Esophagus squamous epithelium (tissue), 5 donors: ENCODE data around the gene ITGA11. TPM values are rescaled to one million over a fixed set of nuclear protein-coding genes. Genes with fewer than 3 reads are reported as not detected.

Source experiments
- DNase-seq: peaks from one replicate; lab custom pipeline; 2025; lab: John Stamatoyannopoulos, UW
- H3K27ac ChIP-seq, 4 donors: fragments of 200-600 bp; sonication (generic); one replicate each; pipeline ENCODE4 v1.5.1; 2016 to 2019; ENCODE audit warnings: mild to moderate bottlenecking in 1 of 4
- H3K27me3 ChIP-seq, 4 donors: fragments of 200-600 bp; sonication (generic); 1 replicate in 3 of 4; 2 replicates in 1 of 4; pipeline versions ENCODE4 v1.5.1 to v1.6.0; 2017 to 2021; ENCODE audit warnings: antibody characterized with exemption in 1 of 4
- H3K36me3 ChIP-seq, 3 donors: fragments of 200-600 bp; sonication (generic); one replicate each; pipeline ENCODE4 v1.5.1; 2016 to 2019
- H3K4me1 ChIP-seq, 3 donors: fragments of 200-600 bp; sonication (generic); one replicate each; pipeline ENCODE4 v1.5.1; 2017 to 2019
- H3K4me3 ChIP-seq, 4 donors: fragments of 200-600 bp; sonication (generic); 1 replicate in 3 of 4; 2 replicates in 1 of 4; pipeline ENCODE4 v1.5.1; 2016 to 2019; ENCODE audit warnings: mild to moderate bottlenecking in 2 of 4, moderate library complexity in 1 of 4
- H3K9me3 ChIP-seq, 3 donors: fragments of 200-600 bp; sonication (generic); one replicate each; pipeline ENCODE4 v1.5.1; 2016 to 2019
- CTCF ChIP-seq, 6 experiments: fragments of 450-650 bp in 4 of 6; fragments of 200-600 bp in 2 of 6; sonication (generic) in 2 of 6; IDR thresholded peaks; one replicate each; pipeline ENCODE4 v1.5.1; 2016 to 2019; ENCODE audit warnings: antibody characterized with exemption in 6 of 6, mild to moderate bottlenecking in 4 of 6, moderate library complexity in 4 of 6
- POLR2A ChIP-seq, 4 donors: fragments of 450-650 bp; IDR thresholded peaks; one replicate each; pipeline ENCODE4 v1.6.1; 2017; ENCODE audit warnings: antibody characterized with exemption in 4 of 4, mild to moderate bottlenecking in 4 of 4, moderate library complexity in 3 of 4
- WGBS, 2 donors: methylation state at CpG; one replicate each; pipeline ENCODE4 v1.1.5; 2018; 5-methylcytosine and 5-hydroxymethylcytosine counted together
- intact Hi-C: fragments of 100-400 bp; cut with DNase I; formaldehyde crosslinking; loops from one replicate; pipeline ENCODE4 v1.15.0; 2022
- total RNA-seq, 4 donors: library from RNA; depleted of rRNA; stranded (reverse); fragments of >200 nt; gene quantifications; one replicate each; pipeline ENCODE4 v1.1.0, GENCODE V29; 2016
- donor health status: DM: yes; HTN: yes; CAD: no.

The ITGA11 gene
- total RNA-seq, 4 donors from 2014 or later, result 0.19 to 2.9 (median 0.81) TPM

GRCh38 chr15:68478853-68479252, 46.9 kb upstream of the ITGA11 start:
- intact Hi-C loops, result no loop called here
- TF ChIP-seq CTCF (IDR thresholded peaks at IDR 0.05) (no peak), POLR2A (IDR thresholded peaks at IDR 0.05) (no peak)
- peaks cover 0 to 5% (median 0%) of the 10 kb centered on the region in 3 donors for H3K4me1 ChIP-seq
- peaks cover 0 to 20% (median 0%) of the 10 kb centered on the region in 4 donors for H3K27me3 ChIP-seq
- DNase-seq, result no peak
- H3K4me3 ChIP-seq, result no peak overlapping the region
- WGBS, 2 donors, result 60 to 93% methylated on average over 2 to 4 of the region's 4 CpGs
- H3K27ac ChIP-seq, result peak overlapping the region in 2 of 4 donors; percentile 43
- no peaks in the 10 kb centered on the region for H3K9me3 ChIP-seq
- no peaks in the 10 kb centered on the region for H3K36me3 ChIP-seq

- no peak for TF ChIP-seq CTCF (IDR thresholded peaks at IDR 0.05)
- TF ChIP-seq POLR2A (IDR thresholded peaks at IDR 0.05), result no peak
- no peak overlapping the region for H3K4me3 ChIP-seq
- intact Hi-C loops, result no loop called here
- peaks cover 0 to 22% (median 0%) of the 10 kb centered on the region in 4 donors for H3K27me3 ChIP-seq
- no peak for DNase-seq
- peaks cover 0 to 5% (median 0%) of the 10 kb centered on the region in 3 donors for H3K4me1 ChIP-seq
- no peaks in the 10 kb centered on the region for H3K36me3 ChIP-seq
- no peak overlapping the region for H3K27ac ChIP-seq
- no peaks in the 10 kb centered on the region for H3K9me3 ChIP-seq
Measured at GRCh38 chr15:68475449-68475848, 43.5 kb upstream of the ITGA11 start.

GRCh38 chr15:68471541-68471940, 39.6 kb upstream of the ITGA11 start:
- H3K4me3 ChIP-seq, result no peak overlapping the region
- no peak for DNase-seq
- H3K9me3 ChIP-seq, result no peaks in the 10 kb centered on the region
- H3K4me1 ChIP-seq, result peaks cover 0 to 12% (median 0%) of the 10 kb centered on the region in 3 donors
- no peaks in the 10 kb centered on the region for H3K36me3 ChIP-seq
- H3K27me3 ChIP-seq, result peaks cover 0 to 18% (median 0%) of the 10 kb centered on the region in 4 donors
- TF ChIP-seq CTCF (IDR thresholded peaks at IDR 0.05) (no peak), POLR2A (IDR thresholded peaks at IDR 0.05) (no peak)
- intact Hi-C loops, result no loop called here
- H3K27ac ChIP-seq, result no peak overlapping the region
- WGBS, 2 donors, result 67 to 68% methylated on average over 5 of the region's 5 CpGs

GRCh38 chr15:68470976-68471375, 39.0 kb upstream of the ITGA11 start:
- H3K4me3 ChIP-seq, result no peak overlapping the region
- no peak overlapping the region for H3K27ac ChIP-seq
- TF ChIP-seq POLR2A (IDR thresholded peaks at IDR 0.05), result no peak
- intact Hi-C loops, result no loop called here
- peaks cover 0 to 18% (median 0%) of the 10 kb centered on the region in 4 donors for H3K27me3 ChIP-seq
- no peaks in the 10 kb centered on the region for H3K36me3 ChIP-seq
- no peak for DNase-seq
- 80 to 88% methylated on average over 3 of the region's 5 CpGs for WGBS, 2 donors
- H3K4me1 ChIP-seq, result peaks cover 0 to 12% (median 0%) of the 10 kb centered on the region in 3 donors
- no peaks in the 10 kb centered on the region for H3K9me3 ChIP-seq

- no peak overlapping the region for H3K27ac ChIP-seq
- peaks cover 0 to 18% (median 0%) of the 10 kb centered on the region in 4 donors for H3K27me3 ChIP-seq
- peaks cover 0 to 12% (median 0%) of the 10 kb centered on the region in 3 donors for H3K4me1 ChIP-seq
- no peak overlapping the region for H3K4me3 ChIP-seq
- DNase-seq, result no peak
- intact Hi-C loops, result no loop called here
- WGBS, 2 donors, result 76 to 95% methylated on average over 4 to 12 of the region's 14 CpGs
- TF ChIP-seq CTCF (IDR thresholded peaks at IDR 0.05) (no peak), POLR2A (IDR thresholded peaks at IDR 0.05) (no peak)
- no peaks in the 10 kb centered on the region for H3K9me3 ChIP-seq
- H3K36me3 ChIP-seq, result no peaks in the 10 kb centered on the region
Measured at GRCh38 chr15:68470049-68470742, 38.2 kb upstream of the ITGA11 start.
